ENCODE measurements around the gene NES. TPM values are rescaled to one million over a fixed set of nuclear protein-coding genes. Genes with fewer than 3 reads are reported as not detected.

Gene NES
- total RNA-seq, 1 experiment from 2014 or later = 8.4 TPM

- H3K4me3 ChIP-seq (replicated peaks in 1 of 2; ENCODE audit: low read depth in 1 of 2, low read length in 2 of 2) = no peak overlapping the region
- intact Hi-C loops (cut with micrococcal nuclease) = no loop called here
- ChIA-PET CTCF (interaction anchor here (1.6 to 10.0 kb wide), 5 partner anchors 17 to 237 kb away, joined by 4 to 508 read pairs (median 104); partner anchors contain the start of genes CRABP2, INSRR, ISG20L2 and METTL25B), RAD21 (ENCODE audit: low non-redundant PET in 1 of 2, low total read pairs in 2 of 2, uncharacterized antibody in 2 of 2, unreplicated experiment in 2 of 2) (interaction anchor here (1.8 to 4.0 kb wide), 5 partner anchors 15 to 169 kb away, joined by 9 to 67 read pairs (median 45); partner anchors contain the start of genes CRABP2 (in 2 of the 2) and NTRK1 (in 1 of the 2)), POLR2A (interaction anchor here (0.6 to 5.0 kb wide), 6 partner anchors 13 to 36 kb away, joined by 3 to 87 read pairs (median 10); partner anchors contain the start of genes CRABP2, ISG20L2, METTL25B and NES)
- peak overlapping the region; percentile 84 for H3K4me2 ChIP-seq (ENCODE audit: low read length)
- no peak for ATAC-seq
- H3K27me3 ChIP-seq (ENCODE audit: insufficient read depth, low read length) = no peaks in the 10 kb centered on the region
- no peak for DNase-seq (ENCODE audit: low read depth, low spot score)
- H2AFZ ChIP-seq (ENCODE audit: low read depth, low read length, poor library complexity, severe bottlenecking) = peak overlapping the region; percentile 35
- H3K9me2 ChIP-seq (ENCODE audit: insufficient read depth) = no peaks in the 10 kb centered on the region
- peak overlapping the region; percentile 39 for H3K9ac ChIP-seq (ENCODE audit: low read length)
- no peak for TF ChIP-seq REST (IDR thresholded peaks at IDR 0.05; ENCODE audit: low read depth)
- H3K36me3 ChIP-seq (ENCODE audit: control insufficient read depth in 1 of 2, insufficient read depth in 2 of 2, low read length in 2 of 2) = no peaks in the 10 kb centered on the region
- H4K20me1 ChIP-seq (ENCODE audit: insufficient read depth) = no peaks in the 10 kb centered on the region
- H3K79me2 ChIP-seq (ENCODE audit: insufficient read depth, low read length) = no peaks in the 10 kb centered on the region
- peak overlapping the region; percentile 72 for H3K27ac ChIP-seq (ENCODE audit: low read depth, low read length)
- no peaks in the 10 kb centered on the region for H3K9me3 ChIP-seq (ENCODE audit: control insufficient read depth in 1 of 2, insufficient read depth in 1 of 2, low read depth in 1 of 2, low read length in 2 of 2)
- H3K4me1 ChIP-seq (ENCODE audit: control insufficient read depth in 1 of 2, insufficient read depth in 2 of 2, low read length in 2 of 2) = peaks cover 62 to 76% of the 10 kb centered on the region in 2 experiments
- no TSS peak for BruUV-seq (replicated peaks)
Measured at GRCh38 chr1:156691191-156691590, 14.0 kb upstream of the NES start.

- DNase-seq (ENCODE audit: low read depth, low spot score) (no peak), ATAC-seq (no peak)
- TF ChIP-seq ZFX (IDR thresholded peaks at IDR 0.05) (no peak), FOSL1 (IDR thresholded peaks at IDR 0.05; ENCODE audit: low read depth) (no peak), CBX3 (IDR thresholded peaks at IDR 0.05; ENCODE audit: low read depth) (no peak), SIN3A (IDR thresholded peaks at IDR 0.05; ENCODE audit: low read depth) (no peak), POLR2AphosphoS5 (IDR thresholded peaks at IDR 0.05; ENCODE audit: low read depth, low read length) (no peak), TCF7L2 (IDR thresholded peaks at IDR 0.05; ENCODE audit: borderline replicate concordance, extremely low read depth, insufficient read depth, insufficient read length) (no peak), POLR2A (IDR thresholded peaks at IDR 0.05; ENCODE audit: borderline replicate concordance, extremely low read depth, insufficient read depth, insufficient read length) (no peak), YY1 (IDR thresholded peaks at IDR 0.05; ENCODE audit: extremely low read depth, insufficient replicate concordance, low read depth, low read length) (no peak), EGR1 (IDR thresholded peaks at IDR 0.05; ENCODE audit: low read depth) (no peak), EZH2phosphoT487 (IDR thresholded peaks at IDR 0.05; ENCODE audit: borderline replicate concordance) (no peak), ZNF274 (IDR thresholded peaks at IDR 0.05; ENCODE audit: low read depth, low read length) (no peak), MAX (IDR thresholded peaks at IDR 0.05) (no peak), ELF1 (IDR thresholded peaks at IDR 0.05; ENCODE audit: borderline replicate concordance, low read depth) (no peak), EZH2 (IDR thresholded peaks at IDR 0.05) (no peak), ATF3 (IDR thresholded peaks at IDR 0.05) (no peak), CEBPB (IDR thresholded peaks at IDR 0.05; ENCODE audit: low read depth) (no peak), JUND (IDR thresholded peaks at IDR 0.05) (no peak)
Measured at GRCh38 chr1:156690675-156691036, 13.4 kb upstream of the NES start.

More at GRCh38 chr1:156690675-156691036, 13.4 kb upstream of the NES start:
- H2AFZ ChIP-seq (ENCODE audit: low read depth, low read length, poor library complexity, severe bottlenecking) = no peak overlapping the region
- POLR2A ChIA-PET = interaction anchor here (0.6 to 5.0 kb wide), 7 partner anchors 13 to 37 kb away, joined by 3 to 87 read pairs (median 7); partner anchors contain the start of genes CRABP2, ISG20L2, METTL25B and NES
- no peaks in the 10 kb centered on the region for H3K9me2 ChIP-seq (ENCODE audit: insufficient read depth)
- H3K9me3 ChIP-seq (ENCODE audit: control insufficient read depth in 1 of 2, insufficient read depth in 1 of 2, low read depth in 1 of 2, low read length in 2 of 2) = no peaks in the 10 kb centered on the region
- H3K27ac ChIP-seq (ENCODE audit: low read depth, low read length) = peak overlapping the region; percentile 72; the same call in 1 of the 2 replicates
- CTCF ChIA-PET = interaction anchor here (1.1 to 10.0 kb wide), 8 partner anchors 14 to 237 kb away, joined by 3 to 508 read pairs (median 32); partner anchors contain the start of genes CRABP2, INSRR, ISG20L2 and METTL25B
- intact Hi-C loops (cut with micrococcal nuclease) = no loop called here
- BruUV-seq (replicated peaks) = no TSS peak
- RAD21 ChIA-PET (ENCODE audit: low non-redundant PET in 1 of 2, low total read pairs in 2 of 2, uncharacterized antibody in 2 of 2, unreplicated experiment in 2 of 2) = interaction anchor here (0.9 to 4.0 kb wide), 7 partner anchors 15 to 199 kb away, joined by 3 to 67 read pairs (median 23); partner anchors contain the start of genes CRABP2 (in 2 of the 2) and NTRK1 (in 1 of the 2)
- H4K20me1 ChIP-seq (ENCODE audit: insufficient read depth) = no peaks in the 10 kb centered on the region
- no peaks in the 10 kb centered on the region for H3K36me3 ChIP-seq (ENCODE audit: control insufficient read depth in 1 of 2, insufficient read depth in 2 of 2, low read length in 2 of 2)
- H3K27me3 ChIP-seq (ENCODE audit: insufficient read depth, low read length) = no peaks in the 10 kb centered on the region
- H3K79me2 ChIP-seq (ENCODE audit: insufficient read depth, low read length) = no peaks in the 10 kb centered on the region
- no peak overlapping the region for H3K4me3 ChIP-seq (replicated peaks in 1 of 2; ENCODE audit: low read depth in 1 of 2, low read length in 2 of 2)
- H3K4me2 ChIP-seq (ENCODE audit: low read length) = peak overlapping the region; percentile 84
- peaks cover 65 to 82% of the 10 kb centered on the region in 2 experiments for H3K4me1 ChIP-seq (ENCODE audit: control insufficient read depth in 1 of 2, insufficient read depth in 2 of 2, low read length in 2 of 2)
- H3K9ac ChIP-seq (ENCODE audit: low read length) = 0 out of 2 replicates have a peak overlapping the region, but pooled peaks have one; percentile 39
